ENCODE measurements around the gene FAM222B.
"Not testable (repeated sequence)": the region's sequence is repeated elsewhere in the genome, so short reads cannot be mapped to it uniquely, and the experiment has no call there.

FAM222B gene

GRCh38 chr17:28836541-28836940, 6.0 kb downstream of the FAM222B start:
- DNase-seq (ENCODE audit: low spot score), result not testable (repeated sequence)

- no peak for DNase-seq (ENCODE audit: low spot score)
Observed at GRCh38 chr17:28834420-28834819, 8.2 kb downstream of the FAM222B start.

- DNase-seq (ENCODE audit: low spot score), result peak; percentile 24
Observed at GRCh38 chr17:28828294-28829040, 14.1 kb downstream of the FAM222B start.

- no peak for DNase-seq (ENCODE audit: low spot score)
Observed at GRCh38 chr17:28827672-28828071, 14.9 kb downstream of the FAM222B start.

- no peak for DNase-seq (ENCODE audit: low spot score)
Observed at GRCh38 chr17:28819582-28819981, 23.0 kb downstream of the FAM222B start.

- no peak for DNase-seq (ENCODE audit: low spot score)
Observed at GRCh38 chr17:28818819-28819221, 23.8 kb downstream of the FAM222B start.

- no peak for DNase-seq (ENCODE audit: low spot score)
Observed at GRCh38 chr17:28816540-28816939, 26.1 kb downstream of the FAM222B start.

DNA sequence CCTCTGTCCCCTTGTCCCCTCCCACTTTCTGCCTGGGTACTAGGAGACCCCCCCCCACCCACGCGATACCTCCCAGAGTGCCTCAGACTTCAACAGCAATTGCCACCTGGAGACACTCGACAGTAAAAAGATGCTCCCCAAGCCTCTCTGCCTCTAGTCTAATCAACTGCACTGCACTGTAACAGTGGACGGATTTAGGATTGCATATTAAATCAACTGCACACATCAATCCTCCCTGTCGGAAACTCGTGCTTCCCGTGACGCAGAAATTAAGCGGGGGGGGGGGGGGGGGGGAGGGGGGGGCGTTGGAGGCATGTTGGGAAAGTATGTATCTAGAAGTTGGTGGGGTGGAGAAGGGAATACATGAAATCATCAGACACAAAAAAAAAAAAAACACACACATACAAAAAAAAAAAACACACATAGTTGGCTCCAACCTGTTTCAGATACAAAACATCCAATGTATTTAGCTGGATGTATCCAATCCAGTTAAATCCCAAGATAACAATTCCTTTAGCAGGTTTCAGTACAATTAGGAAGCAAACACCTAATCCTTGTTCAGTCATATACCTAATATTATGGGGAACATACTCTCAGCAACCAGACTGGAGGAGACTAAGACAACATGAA, 29.7 kb downstream of the FAM222B start:
- peak; percentile 61 for DNase-seq (ENCODE audit: low spot score)

GRCh38 chr17:28812091-28812747, 30.4 kb downstream of the FAM222B start:
- DNase-seq (ENCODE audit: low spot score), result peak; percentile 99

DNA sequence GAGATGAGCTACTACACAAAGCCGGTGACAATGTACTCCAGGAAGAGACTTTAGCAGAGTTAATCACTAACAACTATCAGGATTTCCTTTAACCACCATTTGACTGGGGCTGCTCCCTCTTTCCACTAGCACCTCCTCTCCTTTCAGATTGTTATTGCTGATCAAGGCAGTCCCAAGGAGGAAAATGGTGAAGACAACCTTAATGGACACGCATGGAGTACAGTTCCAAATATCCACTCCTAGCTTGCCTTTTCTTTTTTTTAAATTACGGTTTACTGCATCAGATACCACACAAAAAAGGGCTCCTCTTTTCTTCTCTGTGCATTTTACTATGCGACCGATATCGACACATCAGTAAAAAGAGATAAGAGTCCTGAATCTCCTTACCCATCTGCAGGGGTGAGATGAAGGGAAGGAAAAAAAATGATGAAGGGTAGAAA, 30.9 kb downstream of the FAM222B start:
- DNase-seq (ENCODE audit: low spot score), result peak; percentile 33

- no peak for DNase-seq (ENCODE audit: low spot score)
Observed at GRCh38 chr17:28810437-28810836, 32.2 kb downstream of the FAM222B start.

GRCh38 chr17:28807925-28808634, 34.5 kb downstream of the FAM222B start:
- peak; percentile 66 for DNase-seq (ENCODE audit: low spot score)

- DNase-seq (ENCODE audit: low spot score), result no peak
Observed at GRCh38 chr17:28796062-28796461, 46.5 kb downstream of the FAM222B start.

GRCh38 chr17:28794846-28795441, 47.6 kb downstream of the FAM222B start:
- DNase-seq (ENCODE audit: low spot score), result not testable (repeated sequence)

DNA sequence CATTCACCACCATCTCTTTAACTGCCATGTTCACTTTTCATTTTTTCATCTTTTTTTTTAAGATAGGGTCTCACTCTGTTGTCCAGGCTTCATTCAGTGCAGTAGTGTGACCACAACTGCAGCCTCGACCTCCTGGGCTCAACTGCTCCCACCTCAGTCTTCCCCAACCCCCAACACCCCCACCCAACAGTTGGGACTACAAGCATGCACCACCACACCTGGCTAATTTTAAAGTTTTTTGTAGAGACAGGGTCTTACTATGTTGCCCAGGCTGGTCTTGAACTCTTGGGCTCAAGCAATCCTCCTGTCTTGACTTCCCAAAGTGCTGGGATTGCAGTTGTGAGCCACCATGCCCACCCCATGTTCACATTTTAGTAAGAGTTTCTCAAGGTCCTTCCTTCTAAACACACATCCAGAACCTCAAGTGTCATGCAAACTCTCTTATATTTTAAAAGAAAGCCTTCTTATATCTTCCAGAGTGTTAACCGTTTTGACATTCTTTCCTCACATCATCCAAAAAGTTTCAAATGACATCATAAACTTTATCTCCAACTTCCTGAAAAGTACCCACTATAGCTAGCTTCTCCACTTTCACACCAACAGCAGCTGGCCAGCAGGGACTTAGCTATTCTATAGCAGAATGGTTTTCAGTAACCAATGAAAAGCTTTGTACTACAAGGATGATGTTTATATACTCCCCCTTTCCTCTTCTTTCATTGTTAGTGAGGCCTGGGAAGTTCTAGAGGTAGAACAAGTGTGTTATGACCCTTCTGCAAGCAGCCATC, 49.5 kb downstream of the FAM222B start:
- no peak for DNase-seq (ENCODE audit: low spot score)

DNA sequence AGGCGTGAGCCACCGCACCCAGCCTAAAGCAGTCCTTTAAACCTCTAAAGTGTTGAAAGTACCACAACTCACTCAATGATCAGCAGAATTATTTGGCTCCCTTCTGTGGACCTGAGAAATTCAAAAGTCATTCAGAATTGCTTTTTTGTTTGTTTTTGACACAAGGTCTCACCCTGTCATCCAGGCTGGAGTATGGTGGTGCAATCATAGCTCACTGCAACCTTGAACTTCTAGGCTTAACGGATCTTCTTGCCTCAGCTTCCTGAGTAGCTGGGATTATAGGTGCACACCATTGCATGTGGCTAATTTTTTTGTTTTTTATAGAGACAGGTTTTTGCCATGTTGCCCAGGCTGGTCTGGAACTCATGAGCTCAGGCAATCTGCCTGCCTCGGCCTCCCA, 54.5 kb downstream of the FAM222B start:
- DNase-seq (ENCODE audit: low spot score), result no peak

DNA sequence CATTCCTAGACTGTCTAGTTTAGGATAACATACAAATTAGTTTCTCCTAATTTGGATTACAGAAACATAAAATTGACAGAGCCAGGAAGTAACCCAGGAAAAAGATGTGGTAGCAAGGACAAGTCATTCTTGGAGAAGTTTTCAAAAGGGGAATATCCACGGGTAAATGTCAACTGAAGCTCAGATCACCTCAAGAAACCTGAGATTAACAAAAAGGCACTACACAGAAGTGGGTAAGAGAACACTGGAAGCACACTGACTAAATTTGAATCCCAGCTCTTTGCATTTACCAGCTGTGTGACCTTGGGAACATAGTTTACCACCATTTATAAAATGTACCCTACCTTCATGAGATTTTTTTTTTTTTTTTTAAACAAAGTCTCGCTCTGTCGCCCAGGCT, 59.4 kb downstream of the FAM222B start:
- no peak for DNase-seq (ENCODE audit: low spot score)

- DNase-seq (ENCODE audit: low spot score), result not testable (repeated sequence)
Observed at GRCh38 chr17:28779601-28780000, 63.0 kb downstream of the FAM222B start.

DNA sequence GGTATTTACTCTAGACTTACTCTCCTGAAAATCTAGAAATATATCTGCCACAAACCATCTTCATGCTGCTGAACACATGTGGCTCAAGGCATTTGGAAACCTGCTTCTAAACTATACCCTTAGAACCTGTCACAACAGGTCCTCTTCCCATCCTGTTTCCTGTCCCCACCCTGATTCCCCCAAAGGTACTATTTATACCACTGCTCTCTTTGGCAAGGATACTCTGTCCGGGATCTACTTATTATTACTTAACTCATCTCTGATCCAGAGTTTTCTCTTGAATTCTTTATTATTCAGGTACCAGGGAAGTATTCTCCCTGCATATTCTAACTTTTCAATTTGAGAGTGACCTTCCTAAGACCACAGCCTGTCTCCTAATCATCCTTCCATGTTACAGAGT, 65.4 kb downstream of the FAM222B start:
- no peak for DNase-seq (ENCODE audit: low spot score)

DNA sequence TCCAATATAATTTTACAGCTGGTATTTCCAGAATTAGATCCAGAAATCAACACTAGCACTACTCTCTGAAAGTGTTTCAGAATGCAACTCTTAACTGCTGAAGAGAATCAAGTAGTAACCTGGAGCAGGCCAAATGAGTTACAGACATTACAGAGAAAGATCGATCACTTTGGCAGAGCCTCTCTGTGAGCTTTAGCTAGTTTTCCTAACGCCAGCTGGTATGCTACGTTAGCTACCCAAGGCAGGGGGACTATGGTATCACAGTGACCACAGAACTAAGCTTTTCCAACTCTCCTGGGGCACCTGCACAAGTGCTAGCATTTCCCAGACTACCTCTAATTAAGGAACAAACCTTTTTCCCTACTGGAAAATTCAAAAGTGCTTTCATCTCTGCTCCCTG, 68.4 kb downstream of the FAM222B start:
- DNase-seq (ENCODE audit: low spot score), result no peak

- DNase-seq (ENCODE audit: low spot score), result no peak
Observed at GRCh38 chr17:28773736-28774135, 68.9 kb downstream of the FAM222B start.

Measured in hepatic stellate cell (primary cell).